GM21825 (cell line): ENCODE data around the gene GPR17.

Experiments used
- ATAC-seq: cut with Tn5 transposase; IDR thresholded peaks from one replicate; pipeline ENCODE4 v1.9.1; 2021; ENCODE audit warnings: mild to moderate bottlenecking, moderate library complexity; ENCODE audit not compliant: unreplicated experiment

The GPR17 gene

GRCh38 chr2:127683056-127683455, 37.1 kb downstream of the GPR17 start:
- ATAC-seq = no peak

- no peak for ATAC-seq
Observed at GRCh38 chr2:127683757-127684156, 37.8 kb downstream of the GPR17 start.

- ATAC-seq = no peak
Observed at GRCh38 chr2:127685410-127686080, 39.6 kb downstream of the GPR17 start.

GRCh38 chr2:127688405-127688804, 42.5 kb downstream of the GPR17 start:
- ATAC-seq = no peak

- no peak for ATAC-seq
Observed at GRCh38 chr2:127690696-127691095, 44.7 kb downstream of the GPR17 start.

GRCh38 chr2:127694986-127695385, 49.0 kb downstream of the GPR17 start:
- no peak for ATAC-seq

GRCh38 chr2:127695491-127696472, 49.8 kb downstream of the GPR17 start:
- no peak for ATAC-seq

- ATAC-seq = no peak
Observed at GRCh38 chr2:127697482-127698180, 51.7 kb downstream of the GPR17 start.

GRCh38 chr2:127698553-127699355, 52.8 kb downstream of the GPR17 start:
- ATAC-seq = no peak

GRCh38 chr2:127700527-127701192, 54.7 kb downstream of the GPR17 start:
- ATAC-seq = peak; percentile 61

GRCh38 chr2:127701193-127701650, 55.3 kb downstream of the GPR17 start, which contains the start of gene SFT2D3:
SFT2D3 (plus strand) TSS chr2:127701497; CDS start chr2:127701529, 32 bp downstream.
- ATAC-seq = peak; percentile 64

GRCh38 chr2:127701651-127702394, 55.9 kb downstream of the GPR17 start:
- ATAC-seq = peak; percentile 46
